Smooth muscle cell (in vitro differentiated cells): ENCODE data around the gene GRB2. TPM values are rescaled to one million over a fixed set of nuclear protein-coding genes. Genes with fewer than 3 reads are reported as not detected.

ENCODE experiments used
- DNase-seq: peaks from one replicate; lab custom pipeline; 2025; ENCODE audit not compliant: unreplicated experiment; lab: John Stamatoyannopoulos, UW
- H2AFZ ChIP-seq: fragments of 200-600 bp; sonication (generic); 2 replicates; pipeline ENCODE4 v1.6.0; 2016; ENCODE audit warnings: antibody characterized with exemption, low read depth, mild to moderate bottlenecking
- H3F3A ChIP-seq: fragments of 200-600 bp; sonication (generic); 2 replicates; pipeline ENCODE4 v1.6.0; 2017; ENCODE audit warnings: antibody characterized with exemption, low read depth
- H3K27ac ChIP-seq: fragments of 200-600 bp; sonication (generic); 2 replicates; pipeline ENCODE4 v1.5.1; 2016; ENCODE audit warnings: low read depth, mild to moderate bottlenecking
- H3K27me3 ChIP-seq: fragments of 200-600 bp; sonication (generic); 2 replicates; pipeline ENCODE4 v1.6.1; 2016; ENCODE audit warnings: low read depth, mild to moderate bottlenecking
- H3K36me3 ChIP-seq: fragments of 200-600 bp; sonication (generic); 2 replicates; pipeline ENCODE4 v1.5.1; 2016; ENCODE audit warnings: low read depth
- H3K4me1 ChIP-seq: fragments of 200-600 bp; sonication (generic); 2 replicates; pipeline ENCODE4 v1.5.1; 2016; ENCODE audit warnings: low read depth
- H3K4me2 ChIP-seq: fragments of 200-600 bp; sonication (generic); 2 replicates; pipeline ENCODE4 v1.6.0; 2016; ENCODE audit warnings: mild to moderate bottlenecking
- H3K4me3 ChIP-seq: fragments of 200-600 bp; sonication (generic); 2 replicates; pipeline ENCODE4 v1.5.1; 2016; ENCODE audit warnings: mild to moderate bottlenecking
- H3K79me2 ChIP-seq: fragments of 200-600 bp; sonication (generic); 2 replicates; pipeline ENCODE4 v1.6.0; 2016; ENCODE audit warnings: low read depth, mild to moderate bottlenecking
- H3K9ac ChIP-seq: fragments of 200-600 bp; sonication (generic); 2 replicates; pipeline ENCODE4 v1.6.0; 2016; ENCODE audit warnings: low read depth
- H3K9me3 ChIP-seq: fragments of 200-600 bp; sonication (generic); replicated peaks from 2 replicates; pipeline ENCODE4 v1.5.1; 2016; ENCODE audit warnings: low read depth
- H4K20me1 ChIP-seq: fragments of 200-600 bp; sonication (generic); 2 replicates; pipeline ENCODE4 v1.6.0; 2016; ENCODE audit warnings: low read depth
- WGBS: methylation state at CpG from one replicate; pipeline ENCODE4 v1.1.7; 2016; ENCODE audit warnings: low lambda C conversion rate; 5-methylcytosine and 5-hydroxymethylcytosine counted together
- polyA plus RNA-seq: library from polyadenylated mRNA; unstranded; fragments of >200 nt; fragmentation: Nextera tagmentation; extraction: Ambion mirVana; gene quantifications from 2 replicates; pipeline ENCODE4 v1.2.1, GENCODE V29; 2016
- total RNA-seq: library from RNA; depleted of rRNA; stranded (reverse); fragments of >200 nt; gene quantifications from 2 replicates; pipeline ENCODE4 v1.2.3, GENCODE V29; 2014
- TF ChIP-seq, protein P1 (sequence below): fragments of 200-600 bp; sonication (generic); IDR thresholded peaks from 2 replicates; pipeline ENCODE4 v1.5.1; 2017; ENCODE audit warnings: borderline replicate concordance, mild to moderate bottlenecking, antibody characterized with exemption; ENCODE audit not compliant: insufficient read depth, poor library complexity, severe bottlenecking

The GRB2 gene
- total and polyA plus RNA-seq, 2 experiments from 2014 or later, result 62.4 to 80.1 TPM

DNA sequence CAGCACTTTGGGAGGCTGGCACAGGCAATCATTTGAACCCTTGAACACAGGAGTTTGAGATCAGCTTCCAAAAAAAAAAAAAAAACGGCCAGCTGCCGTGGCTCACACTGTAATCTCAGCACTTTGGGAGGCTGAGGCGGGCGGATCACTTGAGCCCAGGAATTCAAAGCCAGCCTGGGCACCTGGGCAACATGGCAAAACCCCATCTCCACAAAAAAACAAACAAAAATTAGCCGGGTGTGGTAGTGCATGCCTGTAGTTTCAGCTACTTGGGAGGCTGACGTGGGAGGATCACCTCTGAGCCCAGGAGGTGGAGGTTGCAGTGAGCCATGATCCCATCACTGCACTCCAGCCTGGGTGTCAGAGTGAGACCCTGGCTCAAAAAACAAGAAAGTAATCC lies 39.0 kb downstream of the GRB2 start:
- H3K27ac ChIP-seq, result no peak overlapping the region
- H3F3A ChIP-seq, result peaks cover 12% of the 10 kb centered on the region
- H3K27me3 ChIP-seq, result no peaks in the 10 kb centered on the region
- TF ChIP-seq, protein P1, sequence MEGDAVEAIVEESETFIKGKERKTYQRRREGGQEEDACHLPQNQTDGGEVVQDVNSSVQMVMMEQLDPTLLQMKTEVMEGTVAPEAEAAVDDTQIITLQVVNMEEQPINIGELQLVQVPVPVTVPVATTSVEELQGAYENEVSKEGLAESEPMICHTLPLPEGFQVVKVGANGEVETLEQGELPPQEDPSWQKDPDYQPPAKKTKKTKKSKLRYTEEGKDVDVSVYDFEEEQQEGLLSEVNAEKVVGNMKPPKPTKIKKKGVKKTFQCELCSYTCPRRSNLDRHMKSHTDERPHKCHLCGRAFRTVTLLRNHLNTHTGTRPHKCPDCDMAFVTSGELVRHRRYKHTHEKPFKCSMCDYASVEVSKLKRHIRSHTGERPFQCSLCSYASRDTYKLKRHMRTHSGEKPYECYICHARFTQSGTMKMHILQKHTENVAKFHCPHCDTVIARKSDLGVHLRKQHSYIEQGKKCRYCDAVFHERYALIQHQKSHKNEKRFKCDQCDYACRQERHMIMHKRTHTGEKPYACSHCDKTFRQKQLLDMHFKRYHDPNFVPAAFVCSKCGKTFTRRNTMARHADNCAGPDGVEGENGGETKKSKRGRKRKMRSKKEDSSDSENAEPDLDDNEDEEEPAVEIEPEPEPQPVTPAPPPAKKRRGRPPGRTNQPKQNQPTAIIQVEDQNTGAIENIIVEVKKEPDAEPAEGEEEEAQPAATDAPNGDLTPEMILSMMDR, result no peak
- no peak for DNase-seq
- H3K36me3 ChIP-seq, result no peaks in the 10 kb centered on the region
- H3K4me3 ChIP-seq, result no peak overlapping the region
- H3K79me2 ChIP-seq, result peaks cover 87% of the 10 kb centered on the region
- WGBS, result 91% methylated on average over 6 of the region's 6 CpGs
- peaks cover 16% of the 10 kb centered on the region for H3K4me1 ChIP-seq
- peaks cover 100% of the 10 kb centered on the region for H4K20me1 ChIP-seq
- no peak overlapping the region for H2AFZ ChIP-seq
- H3K4me2 ChIP-seq, result no peak overlapping the region
- no peaks in the 10 kb centered on the region for H3K9me3 ChIP-seq
- no peak overlapping the region for H3K9ac ChIP-seq

DNA sequence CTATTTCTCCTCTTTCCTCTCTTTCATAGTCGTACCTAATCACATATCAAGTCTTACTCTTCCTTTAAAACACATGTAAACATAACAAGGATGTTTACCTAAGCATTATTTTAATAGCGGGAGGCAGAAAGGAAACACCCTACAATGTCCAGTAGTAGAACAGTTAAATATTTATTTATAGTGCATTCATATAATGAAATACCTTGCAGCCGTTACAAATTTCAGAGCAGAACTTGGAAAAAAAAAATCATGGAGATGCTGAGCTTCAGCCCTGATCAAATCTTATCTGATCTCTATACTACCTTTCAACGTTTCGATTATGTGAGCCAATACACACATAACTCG lies 39.6 kb downstream of the GRB2 start:
- Histone ChIP-seq H3K4me2 (no peak overlapping the region), H3K36me3 (no peaks in the 10 kb centered on the region), H3K27me3 (no peaks in the 10 kb centered on the region), H3F3A (peaks cover 12% of the 10 kb centered on the region), H2AFZ (no peak overlapping the region), H3K9me3 (no peaks in the 10 kb centered on the region), H3K9ac (no peak overlapping the region), H3K4me1 (peaks cover 16% of the 10 kb centered on the region), H3K4me3 (no peak overlapping the region), H3K27ac (no peak overlapping the region), H4K20me1 (peaks cover 100% of the 10 kb centered on the region), H3K79me2 (peaks cover 87% of the 10 kb centered on the region)
- DNase-seq, result no peak
- TF ChIP-seq, protein P1, result no peak
- WGBS, result 91% methylated on average over 6 of the region's 6 CpGs

DNA sequence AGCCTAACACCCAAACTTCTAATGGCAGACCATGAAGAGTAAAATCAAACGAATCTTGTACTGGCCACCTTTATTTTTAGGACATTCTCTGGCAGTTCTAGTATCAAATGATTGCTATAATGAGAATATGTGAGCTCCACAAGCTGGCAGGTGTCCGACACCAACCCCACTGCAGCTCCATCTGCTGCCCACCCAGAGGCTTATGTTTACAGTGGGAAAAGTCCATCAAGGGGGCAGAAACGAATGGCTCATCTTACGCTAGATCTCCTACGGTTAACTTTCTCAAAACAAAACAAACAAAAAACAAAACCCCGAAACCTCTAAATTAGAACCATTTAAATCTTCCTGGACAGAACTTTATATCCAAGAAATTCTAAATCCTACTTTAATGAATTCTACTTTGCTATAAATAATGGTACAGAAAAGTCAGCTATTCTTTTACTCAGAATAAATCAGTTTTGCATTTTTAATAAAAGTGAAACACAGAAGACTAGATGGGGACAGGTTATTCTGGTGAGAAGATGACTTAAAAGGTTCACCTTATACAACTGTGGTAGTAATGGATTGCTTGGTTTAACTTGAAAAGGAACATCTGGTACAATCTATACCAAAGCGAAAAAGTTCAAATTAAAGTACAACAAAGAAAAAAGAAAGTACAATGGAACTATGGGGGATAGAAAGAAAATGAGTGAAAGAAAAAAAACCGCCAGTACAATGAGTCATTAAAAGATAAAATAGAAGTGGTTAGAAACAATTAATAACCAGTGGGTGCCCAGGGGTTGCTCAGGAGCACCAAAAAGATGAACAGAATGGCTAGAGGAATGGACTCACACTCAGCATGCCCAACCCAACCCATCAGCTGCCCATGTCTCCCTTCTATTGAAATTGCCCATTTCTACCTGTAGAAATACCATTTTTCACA lies 40.2 kb downstream of the GRB2 start:
- TF ChIP-seq, protein P1, result no peak
- Histone ChIP-seq H3K79me2 (peaks cover 86% of the 10 kb centered on the region), H2AFZ (no peak overlapping the region), H3K4me1 (peaks cover 16% of the 10 kb centered on the region), H3K9me3 (no peaks in the 10 kb centered on the region), H3F3A (peaks cover 12% of the 10 kb centered on the region), H3K36me3 (no peaks in the 10 kb centered on the region), H3K27me3 (no peaks in the 10 kb centered on the region), H4K20me1 (peaks cover 100% of the 10 kb centered on the region), H3K9ac (no peak overlapping the region), H3K4me2 (no peak overlapping the region), H3K4me3 (no peak overlapping the region), H3K27ac (no peak overlapping the region)
- DNase-seq, result no peak
- 87% methylated on average over 8 of the region's 8 CpGs for WGBS
